Activated CD8-positive, alpha-beta T cell treated with anti-CD3 and anti-CD28 coated beads for 36 hours (primary cell): ENCODE results near the gene NCCRP1. TPM values are rescaled to one million over a fixed set of nuclear protein-coding genes. Genes with fewer than 3 reads are reported as not detected.

ENCODE experiments used
- ATAC-seq: fragments of 200-7000 bp; cut with Tn5 transposase; one replicate; pipeline ENCODE4 v1.10.0; 2021; ENCODE audit warnings: mild to moderate bottlenecking, moderate library complexity
- CTCF ChIA-PET: fragments of 350-600 bp; sonication (Branson Sonifier 250); formaldehyde crosslinking; loops from one replicate; lab custom pipeline; 2021; ENCODE audit warnings: antibody characterized with exemption; lab: Charles Lee
- POLR2A ChIA-PET: fragments of 350-600 bp; sonication (Branson Sonifier 250); formaldehyde crosslinking; loops from one replicate; lab custom pipeline; 2021; ENCODE audit warnings: antibody characterized with exemption; lab: Charles Lee
- DNase-seq: peaks from one replicate; pipeline ENCODE4 v3.0.0-alpha.2; 2020
- H3K27ac Mint-ChIP-seq: one replicate; pipeline ENCODE4 v1.8.0; 2021; ENCODE audit warnings: mild to moderate bottlenecking, mixed read lengths
- H3K27me3 Mint-ChIP-seq: one replicate; pipeline ENCODE4 v1.8.0; 2021; ENCODE audit warnings: mixed read lengths
- H3K36me3 Mint-ChIP-seq: one replicate; pipeline ENCODE4 v1.8.0; 2021; ENCODE audit warnings: low read depth, mixed read lengths
- H3K4me1 Mint-ChIP-seq: one replicate; pipeline ENCODE4 v1.8.0; 2021; ENCODE audit warnings: low read depth, mixed read lengths
- H3K4me3 Mint-ChIP-seq: one replicate; pipeline ENCODE4 v1.8.0; 2021; ENCODE audit warnings: mild to moderate bottlenecking, moderate library complexity, mixed read lengths
- H3K9me3 Mint-ChIP-seq: one replicate; pipeline ENCODE4 v1.8.0; 2021; ENCODE audit warnings: mixed read lengths
- CTCF ChIP-seq: fragments of 200-600 bp; IDR thresholded peaks from one replicate; pipeline ENCODE4 v1.8.0; 2022; ENCODE audit warnings: antibody characterized with exemption, mild to moderate bottlenecking
- intact Hi-C: fragments of 100-400 bp; cut with micrococcal nuclease; formaldehyde crosslinking; loops from one replicate; pipeline ENCODE4 v1.10.0; 2022
- total RNA-seq, 2 experiments: library from RNA; stranded (reverse); gene quantifications; one replicate each; pipeline ENCODE4 v1.2.3, GENCODE V29; 2021

Gene NCCRP1, protein sequence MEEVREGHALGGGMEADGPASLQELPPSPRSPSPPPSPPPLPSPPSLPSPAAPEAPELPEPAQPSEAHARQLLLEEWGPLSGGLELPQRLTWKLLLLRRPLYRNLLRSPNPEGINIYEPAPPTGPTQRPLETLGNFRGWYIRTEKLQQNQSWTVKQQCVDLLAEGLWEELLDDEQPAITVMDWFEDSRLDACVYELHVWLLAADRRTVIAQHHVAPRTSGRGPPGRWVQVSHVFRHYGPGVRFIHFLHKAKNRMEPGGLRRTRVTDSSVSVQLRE
- total RNA-seq, result not detected

DNA sequence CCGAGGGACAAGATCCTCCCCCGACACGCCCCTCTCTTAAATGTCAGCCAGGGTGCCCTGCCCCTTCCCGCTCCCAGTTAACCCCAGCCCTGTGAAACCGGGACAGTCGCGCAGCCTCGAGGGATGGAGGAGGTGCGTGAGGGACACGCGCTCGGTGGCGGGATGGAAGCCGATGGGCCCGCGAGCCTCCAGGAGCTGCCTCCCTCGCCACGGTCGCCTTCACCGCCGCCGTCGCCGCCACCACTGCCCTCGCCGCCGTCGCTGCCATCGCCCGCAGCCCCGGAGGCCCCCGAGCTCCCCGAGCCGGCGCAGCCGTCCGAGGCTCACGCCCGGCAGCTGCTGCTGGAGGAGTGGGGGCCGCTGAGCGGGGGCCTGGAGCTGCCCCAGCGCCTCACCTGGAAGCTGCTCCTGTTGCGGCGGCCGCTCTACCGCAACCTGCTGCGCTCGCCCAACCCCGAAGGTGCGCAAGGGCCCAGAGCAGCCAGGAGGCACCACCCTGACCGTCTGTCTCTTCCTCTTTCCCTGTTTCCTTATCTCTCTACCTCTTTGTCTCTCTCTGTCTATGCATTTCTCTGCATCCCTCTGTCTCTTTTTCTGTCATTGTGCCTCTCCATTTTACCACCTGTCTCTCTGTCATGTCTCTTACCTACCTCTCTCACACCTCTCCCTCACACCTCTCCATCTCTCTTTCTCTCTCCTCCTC lies at the start of gene NCCRP1:
TSS of gene NCCRP1 (plus strand) at position 105 of the 703 bp plus-strand sequence. CDS start at position 124, 19 bp downstream.
- peaks cover 54% of the 10 kb centered on the region for H3K27me3 Mint-ChIP-seq
- peak within 1 kb of the TSS; percentile 0 for H3K4me3 Mint-ChIP-seq
- no peak for DNase-seq
- H3K27ac Mint-ChIP-seq, result no peak within 1 kb of the TSS
- H3K36me3 Mint-ChIP-seq, result no peaks in the 10 kb centered on the region
- H3K9me3 Mint-ChIP-seq, result no peaks in the 10 kb centered on the region
- ATAC-seq, result peak; percentile 37
- H3K4me1 Mint-ChIP-seq, result peaks cover 19% of the 10 kb centered on the region
- ChIA-PET POLR2A (interaction anchor here (0.7 kb wide), 1 partner anchor 859 kb away, joined by 3 read pairs; the partner anchor contains the start of gene ZNF780B), CTCF (interaction anchor here (0.6 to 2.3 kb wide), 3 partner anchors 9 to 131 kb away, joined by 3 to 7 read pairs (median 3); no protein-coding TSS in a partner anchor)
- intact Hi-C loops, result no loop called here
- no peak for TF ChIP-seq CTCF

DNA sequence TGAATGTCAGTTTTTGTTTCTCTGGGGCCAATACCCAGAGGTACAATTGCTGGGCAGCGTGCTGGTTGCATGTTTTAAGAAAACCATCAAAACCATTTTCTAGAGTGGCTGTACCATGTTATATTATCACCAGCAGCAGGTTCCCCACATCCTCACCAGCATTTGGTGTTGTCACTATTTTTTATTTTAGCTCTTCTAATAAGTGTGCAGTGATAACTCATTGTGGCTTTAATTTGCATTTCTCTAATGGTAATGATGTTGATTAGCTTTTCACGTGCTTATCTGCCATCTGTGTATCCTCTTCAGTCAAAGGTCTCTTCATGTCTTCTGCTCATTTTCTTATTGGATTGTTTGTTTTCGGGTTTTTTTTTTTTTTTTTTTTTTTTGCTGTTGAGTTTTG lies 49.3 kb upstream of the NCCRP1 start:
- intact Hi-C loops, result no loop called here
- no peaks in the 10 kb centered on the region for H3K9me3 Mint-ChIP-seq

GRCh38 chr19:39148939-39149529 lies 47.7 kb upstream of the NCCRP1 start:
- Mint-ChIP-seq H3K4me3 (no peak overlapping the region), H3K36me3 (peaks cover 5% of the 10 kb centered on the region), H3K27ac (no peak overlapping the region), H3K4me1 (peaks cover 9% of the 10 kb centered on the region), H3K9me3 (no peaks in the 10 kb centered on the region), H3K27me3 (no peaks in the 10 kb centered on the region)
- DNase-seq (no peak), ATAC-seq (no peak)
- CTCF ChIA-PET, result interaction anchor here (1.2 kb wide), 1 partner anchor 38 kb away, joined by 3 read pairs; no protein-coding TSS in a partner anchor
- POLR2A ChIA-PET, result no interaction called here
- intact Hi-C loops, result no loop called here
- TF ChIP-seq CTCF, result no peak

More for the DNA sequence above, 49.3 kb upstream of the NCCRP1 start:
- Mint-ChIP-seq H3K4me1 (peaks cover 11% of the 10 kb centered on the region), H3K36me3 (peaks cover 5% of the 10 kb centered on the region), H3K4me3 (no peak overlapping the region), H3K27me3 (no peaks in the 10 kb centered on the region), H3K27ac (no peak overlapping the region)
- ATAC-seq (no peak), DNase-seq (no peak)
- no peak for TF ChIP-seq CTCF
- ChIA-PET CTCF (no interaction called here), POLR2A (no interaction called here)

DNA sequence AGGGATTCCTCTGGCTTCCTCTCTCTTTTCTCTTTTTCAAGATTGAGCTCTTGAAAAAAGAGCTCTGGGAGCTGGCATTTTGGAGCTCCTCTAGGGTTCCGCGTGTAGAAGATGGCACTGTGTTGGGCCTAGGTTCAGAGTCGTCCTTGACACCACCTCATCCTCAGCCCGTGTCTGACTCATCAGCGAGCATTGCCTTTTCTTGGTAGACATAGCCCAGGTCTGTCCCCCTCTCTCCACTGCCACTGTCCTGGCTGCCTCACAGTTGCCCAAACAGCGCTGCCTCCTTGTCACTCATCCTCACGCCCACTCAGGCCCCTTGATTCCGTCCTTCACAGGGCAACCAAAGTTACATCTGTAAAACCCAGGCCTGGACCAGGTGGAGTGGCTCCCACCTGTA lies 46.5 kb upstream of the NCCRP1 start:
- TF ChIP-seq CTCF, result no peak
- no peaks in the 10 kb centered on the region for H3K27me3 Mint-ChIP-seq
- no peaks in the 10 kb centered on the region for H3K9me3 Mint-ChIP-seq
- no peak overlapping the region for H3K4me3 Mint-ChIP-seq
- intact Hi-C loops, result no loop called here
- ATAC-seq, result no peak
- peaks cover 11% of the 10 kb centered on the region for H3K4me1 Mint-ChIP-seq
- ChIA-PET CTCF (interaction anchor here (1.2 kb wide), 1 partner anchor 37 kb away, joined by 3 read pairs; no protein-coding TSS in a partner anchor), POLR2A (no interaction called here)
- peaks cover 5% of the 10 kb centered on the region for H3K36me3 Mint-ChIP-seq
- H3K27ac Mint-ChIP-seq, result no peak overlapping the region
- no peak for DNase-seq
